Lung (tissue), 12 donors: ENCODE data around the gene NKIRAS2. TPM values are rescaled to one million over a fixed set of nuclear protein-coding genes. Genes with fewer than 3 reads are reported as not detected.
"Not testable (repeated sequence)": the region's sequence is repeated elsewhere in the genome, so short reads cannot be mapped to it uniquely, and the experiment has no call there.

Source experiments
- ATAC-seq: fragments of 200-7000 bp; cut with Tn5 transposase; one replicate; pipeline ENCODE4 v1.9.1; 2020; ENCODE audit warnings: moderate number of reproducible peaks; ENCODE audit not compliant: insufficient read depth, low FRiP score
- DNase-seq, 3 donors: peaks; one replicate each; pipeline ENCODE4 v3.0.0-alpha.2; 2013 to 2017
- H3K27ac ChIP-seq, 2 donors: one replicate each; pipeline ENCODE4 v1.5.1; 2013; ENCODE audit warnings: mild to moderate bottlenecking in 2 of 2, moderate library complexity in 2 of 2, control low read depth in 1 of 2, inconsistent platforms in 1 of 2, low read depth in 1 of 2, low read length in 1 of 2
- H3K27me3 ChIP-seq, 3 donors: one replicate each; pipeline ENCODE4 v1.5.1; 2013; ENCODE audit warnings: low read length in 2 of 3; ENCODE audit not compliant: control insufficient read depth in 3 of 3, insufficient read depth in 3 of 3
- H3K36me3 ChIP-seq, 4 donors: one replicate each; pipeline ENCODE4 v1.5.1; 2013; ENCODE audit warnings: low read length in 4 of 4, mild to moderate bottlenecking in 1 of 4, moderate library complexity in 1 of 4; ENCODE audit not compliant: control insufficient read depth in 4 of 4, insufficient read depth in 4 of 4
- H3K4me1 ChIP-seq, 5 donors: one replicate each; pipeline ENCODE4 v1.5.1; 2013; ENCODE audit warnings: low read length in 5 of 5, mild to moderate bottlenecking in 2 of 5, moderate library complexity in 1 of 5; ENCODE audit not compliant: control insufficient read depth in 5 of 5, insufficient read depth in 5 of 5
- H3K4me3 ChIP-seq: one replicate; pipeline ENCODE4 v1.5.1; 2013; ENCODE audit warnings: mild to moderate bottlenecking, control low read depth, moderate library complexity
- H3K9ac ChIP-seq, 2 donors: one replicate each; pipeline ENCODE4 v1.5.1; 2013; ENCODE audit warnings: low read length in 2 of 2, control low read depth in 1 of 2; ENCODE audit not compliant: insufficient read depth in 1 of 2
- H3K9me3 ChIP-seq, 4 donors: one replicate each; pipeline ENCODE4 v1.5.1; 2013; ENCODE audit warnings: low read length in 3 of 4, mild to moderate bottlenecking in 1 of 4, moderate library complexity in 1 of 4; ENCODE audit not compliant: control insufficient read depth in 4 of 4, insufficient read depth in 3 of 4
- WGBS, 2 donors: extraction: QIAGEN DNeasy Blood & Tissue Kit; methylation state at CpG; one replicate each; pipeline ENCODE4 v1.1.7; 2013; 5-methylcytosine and 5-hydroxymethylcytosine counted together
- polyA plus RNA-seq, 2 donors: library from polyadenylated mRNA; stranded (reverse); fragments of 200-250 nt; gene quantifications; one replicate each; pipeline ENCODE4 v1.2.1, GENCODE V29; 2013
- total RNA-seq, 2 donors: library from RNA; depleted of rRNA in 1 of 2; stranded (reverse); fragments of >200 nt in 1 of 2; gene quantifications; one replicate each; pipeline ENCODE4 v1.2.1, GENCODE V29; 2014 to 2021
- TF ChIP-seq, protein P1 (sequence below): IDR thresholded peaks from 2 replicates; pipeline ENCODE4 v1.5.1; 2012; ENCODE audit warnings: mild to moderate bottlenecking; ENCODE audit errors: control extremely low read depth, extremely low read depth
- donor health status: control.
- donor health status: control.
- donor health status: Bipolar disorder and iron deficiency.
- donor health status: healthy.
- donor health status: DM: yes; HTN: yes; CAD: no.

The NKIRAS2 gene
- total and polyA plus RNA-seq, 4 donors = 29.2 to 44.2 (median 32.3) TPM

DNA sequence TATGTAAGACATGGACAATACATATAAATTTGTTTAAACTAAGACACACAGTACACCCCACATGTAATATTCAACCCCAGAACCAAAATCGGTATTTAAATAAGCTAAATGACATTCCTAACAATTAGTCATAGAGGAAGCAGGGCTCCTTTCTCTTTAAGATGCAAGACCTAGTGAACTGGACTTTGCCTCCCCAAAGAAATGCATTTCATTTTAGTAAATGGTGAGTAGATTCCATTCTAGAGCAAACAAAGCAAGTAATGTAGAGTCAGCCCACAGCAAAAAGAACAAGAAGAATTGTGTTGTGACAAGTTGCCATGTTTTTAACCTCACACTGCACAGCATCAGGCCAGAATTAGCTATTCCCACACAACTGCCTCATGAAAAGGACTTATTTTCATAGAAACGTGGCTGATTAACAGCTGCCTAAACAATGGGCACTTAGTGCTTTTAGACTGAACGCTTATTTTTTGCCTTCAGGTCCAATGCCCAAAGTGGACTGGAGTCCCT is 17.0 kb upstream of the NKIRAS2 start:
- Histone ChIP-seq H3K9me3 (no peaks in the 10 kb centered on the region), H3K9ac (no peak overlapping the region), H3K27me3 (no peaks in the 10 kb centered on the region), H3K4me1 (peaks cover 0 to 5% (median 0%) of the 10 kb centered on the region in 5 donors), H3K27ac (no peak overlapping the region), H3K36me3 (peaks cover 11 to 32% (median 29%) of the 10 kb centered on the region in 4 donors), H3K4me3 (no peak overlapping the region)
- TF ChIP-seq, protein P1, sequence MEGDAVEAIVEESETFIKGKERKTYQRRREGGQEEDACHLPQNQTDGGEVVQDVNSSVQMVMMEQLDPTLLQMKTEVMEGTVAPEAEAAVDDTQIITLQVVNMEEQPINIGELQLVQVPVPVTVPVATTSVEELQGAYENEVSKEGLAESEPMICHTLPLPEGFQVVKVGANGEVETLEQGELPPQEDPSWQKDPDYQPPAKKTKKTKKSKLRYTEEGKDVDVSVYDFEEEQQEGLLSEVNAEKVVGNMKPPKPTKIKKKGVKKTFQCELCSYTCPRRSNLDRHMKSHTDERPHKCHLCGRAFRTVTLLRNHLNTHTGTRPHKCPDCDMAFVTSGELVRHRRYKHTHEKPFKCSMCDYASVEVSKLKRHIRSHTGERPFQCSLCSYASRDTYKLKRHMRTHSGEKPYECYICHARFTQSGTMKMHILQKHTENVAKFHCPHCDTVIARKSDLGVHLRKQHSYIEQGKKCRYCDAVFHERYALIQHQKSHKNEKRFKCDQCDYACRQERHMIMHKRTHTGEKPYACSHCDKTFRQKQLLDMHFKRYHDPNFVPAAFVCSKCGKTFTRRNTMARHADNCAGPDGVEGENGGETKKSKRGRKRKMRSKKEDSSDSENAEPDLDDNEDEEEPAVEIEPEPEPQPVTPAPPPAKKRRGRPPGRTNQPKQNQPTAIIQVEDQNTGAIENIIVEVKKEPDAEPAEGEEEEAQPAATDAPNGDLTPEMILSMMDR = no peak
- DNase-seq (no peak), ATAC-seq (no peak)
- 86 to 92% methylated on average over 3 of the region's 3 CpGs for WGBS, 2 donors

DNA sequence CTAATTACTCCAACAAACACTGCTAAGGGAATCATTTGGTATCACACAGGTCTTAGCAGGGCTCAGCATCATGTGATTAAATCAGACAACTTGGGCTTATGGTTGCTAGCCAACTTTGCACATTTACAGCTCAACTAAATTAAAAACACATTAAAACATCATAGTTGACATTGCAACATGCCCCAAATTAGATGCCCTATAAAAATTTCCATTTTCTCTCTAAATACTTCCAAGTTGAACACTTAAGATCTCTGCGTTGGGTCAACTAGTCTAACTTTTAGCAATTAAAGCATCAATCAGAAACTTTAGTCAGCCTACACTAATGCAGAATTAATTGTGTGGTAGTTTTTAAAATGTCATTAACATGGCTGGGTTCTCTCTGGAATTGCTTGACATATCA is 14.7 kb upstream of the NKIRAS2 start:
- DNase-seq (no peak), ATAC-seq (no peak)
- Histone ChIP-seq H3K27me3 (no peaks in the 10 kb centered on the region), H3K9me3 (no peaks in the 10 kb centered on the region), H3K36me3 (peaks cover 4 to 31% (median 19%) of the 10 kb centered on the region in 4 donors), H3K9ac (no peak overlapping the region), H3K4me3 (no peak overlapping the region), H3K4me1 (peaks cover 0 to 7% (median 0%) of the 10 kb centered on the region in 5 donors), H3K27ac (no peak overlapping the region)
- WGBS, 2 donors = 84 to 86% methylated on average over 1 of the region's 1 CpG
- TF ChIP-seq, protein P1 = no peak

DNA sequence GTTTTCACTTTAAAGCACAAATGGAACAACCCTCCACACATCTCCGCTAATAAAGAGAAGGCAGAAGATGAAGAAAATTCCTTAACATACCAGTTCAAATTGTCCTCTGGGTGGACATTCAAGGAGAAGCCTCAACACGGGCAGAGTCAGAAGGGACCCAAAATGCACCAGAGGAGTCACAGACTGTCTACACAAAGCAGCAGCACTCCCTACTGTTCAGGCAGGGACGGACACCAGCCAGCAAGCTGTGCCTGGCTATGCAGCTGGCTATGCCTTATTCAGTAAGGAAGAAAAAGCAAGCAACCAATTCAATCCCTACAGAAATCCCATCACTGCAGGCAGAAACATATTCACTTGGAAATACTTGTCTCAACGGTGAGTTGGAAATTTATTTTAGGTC is 10.7 kb upstream of the NKIRAS2 start:
- no peak for ATAC-seq
- no peaks in the 10 kb centered on the region for H3K9me3 ChIP-seq
- no peak for DNase-seq
- no peak overlapping the region for H3K9ac ChIP-seq
- H3K27me3 ChIP-seq = no peaks in the 10 kb centered on the region
- H3K4me1 ChIP-seq = peaks cover 0 to 25% (median 3%) of the 10 kb centered on the region in 5 donors
- no peak overlapping the region for H3K27ac ChIP-seq
- peaks cover 0 to 6% (median 2%) of the 10 kb centered on the region in 4 donors for H3K36me3 ChIP-seq
- 77 to 81% methylated on average over 4 of the region's 4 CpGs for WGBS, 2 donors
- TF ChIP-seq, protein P1 = no peak
- no peak overlapping the region for H3K4me3 ChIP-seq

DNA sequence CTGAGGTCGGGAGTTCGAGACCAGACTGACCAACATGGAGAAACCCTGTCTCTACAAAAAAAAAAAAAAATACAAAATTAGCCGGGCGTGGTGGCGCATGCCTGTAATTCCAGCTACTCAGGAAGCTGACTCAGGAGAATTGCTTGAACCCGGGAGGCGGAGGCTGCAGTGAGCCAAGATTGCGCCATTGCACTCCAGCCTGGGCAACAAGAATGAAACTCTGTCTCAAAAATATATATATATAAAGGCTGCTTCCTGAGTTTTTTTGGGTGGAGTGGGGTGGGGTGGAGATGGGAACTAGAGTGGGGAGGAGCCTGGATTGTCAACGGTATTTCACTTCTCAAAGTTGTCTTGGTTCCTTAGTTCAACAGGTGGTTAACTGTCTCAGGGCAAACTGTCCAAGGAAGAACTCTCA is 9.6 kb upstream of the NKIRAS2 start:
- H3K36me3 ChIP-seq, H3K9ac ChIP-seq, H3K27me3 ChIP-seq, H3K4me3 ChIP-seq, DNase-seq, H3K9me3 ChIP-seq: not testable (repeated sequence)
- H3K27ac ChIP-seq = peak overlapping the region in 1 of 2 donors; percentile 36
- peak; percentile 50 for ATAC-seq
- WGBS, 2 donors = 25 to 40% methylated on average over 9 of the region's 9 CpGs
- H3K4me1 ChIP-seq = peaks cover 0 to 21% (median 3%) of the 10 kb centered on the region in 5 donors
